WTC11 (cell line): ENCODE data around the gene NAA80.

Source experiments
- CTCF ChIP-seq: fragments of 200-600 bp; IDR thresholded peaks from 2 replicates; pipeline ENCODE4 v1.8.0; 2022; ENCODE audit warnings: antibody characterized with exemption
- JUN ChIP-seq: sonication (generic); formaldehyde crosslinking; IDR thresholded peaks from 2 replicates; pipeline ENCODE4 v1.8.0; 2023; ENCODE audit warnings: mild to moderate bottlenecking, missing genetic modification reagents
- RELA ChIP-seq: sonication (generic); formaldehyde crosslinking; IDR thresholded peaks from 2 replicates; pipeline ENCODE4 v1.8.1; 2022; ENCODE audit warnings: missing genetic modification reagents, mild to moderate bottlenecking, borderline replicate concordance
- ZBTB21 ChIP-seq: sonication (generic); formaldehyde crosslinking; IDR thresholded peaks from 2 replicates; pipeline ENCODE4 v1.8.1; 2023; ENCODE audit warnings: mild to moderate bottlenecking, missing genetic modification reagents, borderline replicate concordance
- ZNF121 ChIP-seq: sonication (generic); formaldehyde crosslinking; IDR thresholded peaks from 2 replicates; pipeline ENCODE4 v1.8.0; 2023; ENCODE audit warnings: missing genetic modification reagents
- TF ChIP-seq, protein P1 (sequence below): sonication (generic); formaldehyde crosslinking; IDR thresholded peaks from 2 replicates; pipeline ENCODE4 v1.8.1; 2023; ENCODE audit warnings: mild to moderate bottlenecking, missing genetic modification reagents, moderate library complexity

- TF ChIP-seq JUN (no peak), RELA (CRISPR knock-in tag) (no peak), CTCF (no peak), ZBTB21 (CRISPR knock-in tag) (no peak), ZNF121 (CRISPR knock-in tag) (no peak)
- TF ChIP-seq, protein P1, sequence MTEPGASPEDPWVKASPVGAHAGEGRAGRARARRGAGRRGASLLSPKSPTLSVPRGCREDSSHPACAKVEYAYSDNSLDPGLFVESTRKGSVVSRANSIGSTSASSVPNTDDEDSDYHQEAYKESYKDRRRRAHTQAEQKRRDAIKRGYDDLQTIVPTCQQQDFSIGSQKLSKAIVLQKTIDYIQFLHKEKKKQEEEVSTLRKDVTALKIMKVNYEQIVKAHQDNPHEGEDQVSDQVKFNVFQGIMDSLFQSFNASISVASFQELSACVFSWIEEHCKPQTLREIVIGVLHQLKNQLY (CRISPR knock-in tag) = no peak
Measured at GRCh38 chr3:50341996-50342650, 42.9 kb upstream of the NAA80 start.
